KMS-11 (cell line): ENCODE results near the gene CORO1C.
A peak's percentile ranks its signal among the peaks of the same experiment; 100 is the strongest.

Experiments used
- H2AFZ ChIP-seq: fragments of 200-600 bp; sonication (generic); 2 replicates; pipeline ENCODE4 v1.6.1; 2016; ENCODE audit warnings: antibody characterized with exemption, mixed run types, low read depth
- H3K27ac ChIP-seq: fragments of 200-600 bp; sonication (generic); 2 replicates; pipeline ENCODE4 v1.6.1; 2016; ENCODE audit warnings: mild to moderate bottlenecking, mixed run types
- H3K27me3 ChIP-seq: fragments of 200-600 bp; sonication (generic); 2 replicates; pipeline ENCODE4 v1.6.1; 2017; ENCODE audit warnings: mild to moderate bottlenecking, low read depth, mixed run types, moderate library complexity; ENCODE audit not compliant: insufficient read depth
- H3K36me3 ChIP-seq: fragments of 200-600 bp; sonication (generic); 2 replicates; pipeline ENCODE4 v1.6.1; 2017; ENCODE audit warnings: mild to moderate bottlenecking, mixed run types; ENCODE audit not compliant: insufficient read depth
- H3K4me1 ChIP-seq: fragments of 200-600 bp; sonication (generic); 2 replicates; pipeline ENCODE4 v1.6.1; 2016; ENCODE audit warnings: mild to moderate bottlenecking, low read depth, mixed run types; ENCODE audit not compliant: poor library complexity, severe bottlenecking
- H3K4me2 ChIP-seq: fragments of 200-600 bp; sonication (generic); 2 replicates; pipeline ENCODE4 v1.7.0; 2016; ENCODE audit warnings: mild to moderate bottlenecking, mixed run types
- H3K4me3 ChIP-seq: fragments of 200-600 bp; sonication (generic); IDR thresholded peaks from 2 replicates; pipeline ENCODE4 v1.6.1; 2017; ENCODE audit warnings: low read depth, low read length, mixed read lengths; ENCODE audit not compliant: insufficient read depth
- H3K79me2 ChIP-seq: fragments of 200-600 bp; sonication (generic); 2 replicates; pipeline ENCODE4 v1.6.1; 2016; ENCODE audit warnings: low read depth, mixed run types; ENCODE audit not compliant: insufficient read depth
- H3K9ac ChIP-seq: fragments of 200-600 bp; sonication (generic); 2 replicates; pipeline ENCODE4 v1.6.1; 2016; ENCODE audit warnings: mild to moderate bottlenecking, mixed run types
- H4K20me1 ChIP-seq: fragments of 200-600 bp; sonication (generic); 2 replicates; pipeline ENCODE4 v1.6.1; 2016; ENCODE audit warnings: mild to moderate bottlenecking, mixed run types; ENCODE audit not compliant: insufficient read depth
- CTCF ChIP-seq: fragments of 200-600 bp; sonication (generic); conservative IDR thresholded peaks from 2 replicates; pipeline ENCODE4 v1.6.1; 2017; ENCODE audit warnings: low read depth, mild to moderate bottlenecking, antibody characterized with exemption, low read length, moderate library complexity, mixed read lengths

The CORO1C gene

GRCh38 chr12:108690191-108690518 lies 41.2 kb downstream of the CORO1C start:
- peaks cover 91% of the 10 kb centered on the region for H3K4me1 ChIP-seq
- H4K20me1 ChIP-seq: no peaks in the 10 kb centered on the region
- no peaks in the 10 kb centered on the region for H3K36me3 ChIP-seq

GRCh38 chr12:108689314-108690190 lies 41.8 kb downstream of the CORO1C start:
- H4K20me1 ChIP-seq: no peaks in the 10 kb centered on the region
- H3K4me1 ChIP-seq: peaks cover 91% of the 10 kb centered on the region
- peaks cover 78% of the 10 kb centered on the region for H3K79me2 ChIP-seq
- H3K27ac ChIP-seq: peak overlapping the region; percentile 96
- no peak overlapping the region for H3K4me3 ChIP-seq
- H2AFZ ChIP-seq: no peak overlapping the region
- no peaks in the 10 kb centered on the region for H3K27me3 ChIP-seq
- peak overlapping the region; percentile 81 for H3K4me2 ChIP-seq
- no peaks in the 10 kb centered on the region for H3K36me3 ChIP-seq
- peak overlapping the region; percentile 77; the same call in 1 of the 2 replicates for H3K9ac ChIP-seq
- TF ChIP-seq CTCF: no peak

More at GRCh38 chr12:108690191-108690518, 41.2 kb downstream of the CORO1C start:
- Histone ChIP-seq H2AFZ (no peak overlapping the region), H3K9ac (peak overlapping the region; percentile 77), H3K79me2 (peaks cover 79% of the 10 kb centered on the region), H3K27me3 (no peaks in the 10 kb centered on the region), H3K4me3 (no peak overlapping the region), H3K4me2 (peak overlapping the region; percentile 81), H3K27ac (peak overlapping the region; percentile 96)
- TF ChIP-seq CTCF: no peak

- Histone ChIP-seq H3K4me2 (no peak overlapping the region; the same call in 1 of the 2 replicates), H4K20me1 (no peaks in the 10 kb centered on the region), H3K79me2 (peaks cover 85% of the 10 kb centered on the region), H3K27ac (no peak overlapping the region; the same call in 1 of the 2 replicates), H3K9ac (no peak overlapping the region), H3K4me1 (peaks cover 92% of the 10 kb centered on the region), H3K4me3 (no peak overlapping the region), H3K27me3 (no peaks in the 10 kb centered on the region), H3K36me3 (no peaks in the 10 kb centered on the region), H2AFZ (no peak overlapping the region)
- no peak for TF ChIP-seq CTCF
Measured at GRCh38 chr12:108686780-108687179, 44.5 kb downstream of the CORO1C start.

GRCh38 chr12:108685469-108686260 lies 45.7 kb downstream of the CORO1C start:
- Histone ChIP-seq H4K20me1 (no peaks in the 10 kb centered on the region), H3K4me1 (peaks cover 92% of the 10 kb centered on the region), H3K36me3 (no peaks in the 10 kb centered on the region), H3K79me2 (peaks cover 92% of the 10 kb centered on the region), H3K27me3 (no peaks in the 10 kb centered on the region), H2AFZ (no peak overlapping the region), H3K4me3 (no peak overlapping the region), H3K4me2 (peak overlapping the region; percentile 70), H3K27ac (peak overlapping the region; percentile 40; the same call in 1 of the 2 replicates), H3K9ac (no peak overlapping the region)
- no peak for TF ChIP-seq CTCF
